DMS153 treated with DMSO at 0.1 percent for 48 hours (cell line): ENCODE data around the gene PLEKHH1.
"Not testable (repeated sequence)": the region's sequence is repeated elsewhere in the genome, so short reads cannot be mapped to it uniquely, and the experiment has no call there.

Source experiments
- DNase-seq: peaks from one replicate; lab custom pipeline; 2025; ENCODE audit not compliant: unreplicated experiment; lab: John Stamatoyannopoulos, UW

PLEKHH1 gene

DNA sequence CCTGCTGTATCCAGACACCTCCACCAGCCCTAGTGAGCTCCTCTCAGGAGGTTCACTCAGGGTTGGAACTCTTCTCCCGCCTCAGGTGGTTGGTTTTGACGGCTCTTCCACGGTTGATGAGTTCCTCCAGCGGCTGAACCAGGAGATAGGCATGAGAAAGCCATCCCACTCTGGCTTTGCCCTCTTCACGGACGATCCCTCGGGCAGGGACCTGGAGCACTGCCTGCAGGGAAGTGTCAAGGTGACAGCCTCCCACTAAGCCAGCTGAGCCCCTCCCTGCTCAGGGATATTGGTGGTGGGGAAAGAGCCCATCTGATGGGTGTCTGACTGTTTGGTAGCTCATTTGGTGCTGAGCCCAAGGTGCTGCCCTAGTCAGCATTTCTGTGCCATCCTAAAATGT, 46.5 kb downstream of the PLEKHH1 start:
- no peak for DNase-seq

DNA sequence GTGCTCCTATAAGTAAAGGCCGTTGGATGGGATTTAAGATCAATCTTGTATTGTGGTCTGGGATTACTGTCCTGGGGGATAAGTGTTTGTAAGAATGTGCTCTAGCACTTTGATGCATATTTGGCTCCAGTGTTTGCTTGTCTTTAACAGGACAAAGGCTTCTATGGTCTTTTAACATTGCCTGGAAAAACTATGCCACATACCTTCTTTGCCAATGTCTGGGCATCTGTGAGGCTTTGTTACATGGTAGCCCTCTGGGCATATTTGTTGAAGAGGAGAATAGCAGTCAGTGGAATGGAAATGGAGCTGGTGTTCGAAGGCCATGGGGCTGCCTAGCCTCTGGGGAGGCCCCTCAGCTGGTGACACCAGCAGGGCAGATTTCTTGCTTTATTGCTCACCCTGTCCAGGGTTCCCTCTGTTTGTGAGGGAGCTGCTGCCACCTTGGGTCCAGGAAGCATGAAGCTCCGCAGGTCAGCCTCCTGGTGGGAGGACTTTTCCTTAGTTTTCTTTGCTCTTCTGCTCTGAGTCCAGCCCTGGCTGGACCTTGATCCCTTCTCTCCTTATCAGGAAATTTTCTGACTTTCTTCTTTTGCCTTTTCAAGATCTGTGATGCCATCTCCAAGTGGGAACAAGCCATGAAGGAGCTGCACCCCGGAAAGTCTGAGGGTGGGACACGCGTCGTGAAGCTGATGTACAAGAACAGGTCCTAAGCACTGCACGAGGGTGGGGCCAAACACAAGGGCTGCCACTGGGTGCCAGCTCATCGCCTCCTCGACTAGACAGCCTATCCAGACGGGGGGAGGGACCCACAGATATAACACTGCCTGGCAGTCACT, 47.5 kb downstream of the PLEKHH1 start:
- no peak for DNase-seq

DNA sequence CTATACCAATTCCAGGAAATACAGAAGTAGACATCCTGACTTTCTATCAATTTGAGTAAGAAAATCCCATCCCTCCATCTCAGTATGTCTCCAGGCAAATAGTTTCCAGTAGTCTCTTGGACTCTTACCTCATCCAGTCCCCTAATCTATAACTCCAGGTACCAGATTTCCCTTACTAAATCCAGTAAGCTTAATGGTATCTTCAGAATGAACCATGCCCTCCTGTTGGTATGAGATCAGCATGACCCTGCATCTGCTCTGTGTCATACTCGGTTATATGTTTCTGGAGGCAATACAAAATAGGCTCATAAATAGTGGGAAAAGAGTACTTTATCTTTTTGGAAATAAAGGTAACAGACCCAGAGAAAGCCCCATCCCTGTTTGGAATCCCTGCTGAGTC, 48.6 kb downstream of the PLEKHH1 start:
- no peak for DNase-seq

DNA sequence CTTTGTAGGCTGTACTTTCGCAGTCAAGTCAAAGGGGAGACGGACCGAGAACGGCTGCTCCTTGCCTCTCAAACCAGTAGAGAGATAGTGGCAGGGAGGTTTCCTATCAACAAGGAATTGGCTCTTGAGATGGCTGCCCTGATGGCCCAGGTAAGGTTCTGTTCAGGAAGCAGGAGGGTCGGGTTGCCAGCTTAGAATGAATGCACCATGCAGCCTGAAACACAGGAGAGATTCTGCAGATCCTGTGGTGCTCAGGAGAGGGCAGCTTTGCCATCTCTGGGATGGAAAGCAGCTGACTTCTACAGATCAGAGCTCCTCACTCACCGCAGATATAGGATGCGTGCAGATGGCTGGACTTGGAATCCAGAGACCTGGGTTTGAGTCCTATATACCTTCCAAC, 49.0 kb downstream of the PLEKHH1 start:
- DNase-seq = no peak

DNA sequence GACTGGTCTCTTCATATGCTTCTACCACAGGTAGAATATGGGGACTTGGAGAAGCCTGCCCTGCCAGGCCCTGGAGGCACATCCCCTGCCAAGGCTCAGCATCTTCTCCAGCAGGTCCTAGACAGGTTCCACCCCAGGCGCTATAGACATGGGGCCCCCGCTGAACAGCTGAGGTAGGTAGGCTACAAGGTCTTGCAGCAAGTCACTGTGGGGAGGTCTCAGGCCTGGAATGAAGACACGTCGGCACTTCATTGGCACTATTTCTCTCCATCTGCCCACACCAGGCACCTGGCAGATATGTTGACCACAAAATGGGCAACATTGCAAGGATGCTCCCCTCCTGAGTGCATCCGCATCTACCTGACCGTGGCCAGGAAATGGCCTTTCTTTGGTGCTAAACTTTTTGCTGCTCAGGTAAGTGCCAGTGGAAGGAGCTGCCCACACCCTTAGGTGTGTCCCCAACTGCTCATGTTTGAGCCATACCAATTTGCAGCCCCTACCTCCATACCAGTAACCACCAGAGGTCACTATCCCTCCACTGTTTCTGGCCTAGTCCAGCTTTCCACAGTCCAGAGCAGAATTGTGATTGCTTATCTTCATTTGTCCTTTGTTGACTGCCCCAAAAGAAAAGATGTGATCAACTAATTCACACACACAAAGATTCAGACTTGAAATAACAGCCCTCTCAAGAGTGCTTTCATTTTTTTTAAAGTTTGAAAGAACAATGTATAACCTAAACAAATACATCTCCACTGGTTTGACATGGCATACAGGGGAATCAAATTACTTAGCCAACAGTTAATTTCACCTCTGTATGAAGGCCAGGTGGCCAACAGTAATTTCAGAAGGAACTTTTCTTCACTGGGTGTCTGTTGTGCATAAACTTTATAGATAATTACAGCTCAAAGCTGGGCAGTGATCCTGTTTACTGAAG, 50.9 kb downstream of the PLEKHH1 start:
- DNase-seq = peak; percentile 26

DNA sequence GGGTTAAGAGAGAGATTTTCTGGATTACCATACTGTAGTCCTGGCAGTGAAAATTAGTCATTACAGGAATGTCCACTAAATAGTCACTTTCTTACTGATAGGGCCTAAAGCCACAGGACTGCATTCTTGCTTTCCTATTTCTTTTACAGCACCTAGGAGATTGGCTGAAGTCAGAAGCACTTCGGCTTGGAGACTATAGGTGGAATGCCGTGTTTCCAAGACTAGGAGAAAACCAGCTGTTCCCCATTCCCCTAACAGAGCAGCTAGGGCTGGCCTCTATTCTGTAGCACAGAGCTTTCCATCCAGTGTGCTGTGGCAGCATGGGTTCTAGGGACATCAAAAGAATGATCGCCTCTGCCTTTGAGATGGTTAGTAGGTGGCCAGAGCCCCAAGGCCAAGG, 51.9 kb downstream of the PLEKHH1 start:
- no peak for DNase-seq

DNA sequence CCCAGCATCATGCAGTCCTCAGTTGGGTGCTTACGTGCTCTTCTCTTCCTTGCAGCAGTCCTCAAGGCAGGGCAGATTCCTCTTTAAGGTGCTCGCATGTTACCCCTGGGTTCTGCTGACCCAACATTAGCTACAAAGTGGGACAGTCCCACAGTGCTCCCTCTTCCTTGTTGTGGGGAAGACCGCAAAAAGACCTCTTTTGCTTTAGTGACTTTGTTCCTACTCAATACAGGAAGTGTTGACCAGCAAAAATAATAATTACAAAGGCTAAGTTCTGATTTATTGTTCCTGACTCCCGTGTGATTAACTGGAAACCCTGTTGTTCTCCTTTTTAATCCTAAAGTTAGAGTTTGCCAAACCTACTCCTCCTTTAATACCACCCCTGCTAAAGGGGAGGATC, 53.3 kb downstream of the PLEKHH1 start:
- no peak for DNase-seq

DNA sequence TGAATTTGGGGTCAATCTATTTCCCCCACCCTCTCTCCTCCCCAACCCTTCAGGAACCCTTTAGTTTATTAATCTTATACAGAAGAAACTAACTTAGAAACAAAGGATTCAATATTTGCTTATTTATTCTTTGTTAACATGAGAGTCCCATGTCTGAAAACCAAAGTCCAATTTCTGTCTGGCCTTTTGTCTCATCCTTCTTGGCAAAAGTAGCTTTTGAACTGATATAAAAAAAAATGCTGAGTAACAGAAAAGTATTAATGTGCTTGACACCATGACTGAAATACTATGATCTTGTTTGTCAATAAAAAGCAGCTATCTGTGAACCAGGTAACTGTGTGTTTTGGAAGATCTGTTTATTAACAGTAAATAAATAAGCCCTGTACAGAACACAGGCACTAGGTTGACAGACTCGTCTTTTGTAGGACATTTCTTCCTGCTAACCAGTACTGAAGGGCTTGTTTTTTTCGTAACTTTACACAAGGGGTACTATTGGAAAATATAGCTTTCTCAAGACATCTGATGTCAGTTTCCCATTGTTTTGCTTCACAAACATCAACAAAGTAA, 56.2 kb downstream of the PLEKHH1 start:
- no peak for DNase-seq

DNA sequence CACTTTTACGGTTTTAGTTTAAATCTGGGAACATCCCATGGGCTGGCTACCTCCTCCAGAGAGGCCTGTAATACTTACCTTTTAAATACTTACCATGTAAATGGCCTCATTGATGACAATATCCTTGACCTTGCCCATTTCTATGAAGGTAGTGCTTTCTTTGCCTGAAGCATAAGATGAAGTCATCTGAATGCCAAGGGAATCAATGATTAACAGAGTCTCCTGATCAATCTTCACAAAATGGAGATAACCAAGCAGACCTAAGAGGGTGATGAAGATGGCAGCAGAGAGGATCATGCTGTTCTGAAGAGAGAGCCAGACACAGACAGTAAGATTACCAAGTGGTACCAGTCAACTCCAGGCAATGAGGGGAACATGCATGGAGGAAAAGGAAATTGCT, 60.6 kb downstream of the PLEKHH1 start:
- DNase-seq = not testable (repeated sequence)

DNA sequence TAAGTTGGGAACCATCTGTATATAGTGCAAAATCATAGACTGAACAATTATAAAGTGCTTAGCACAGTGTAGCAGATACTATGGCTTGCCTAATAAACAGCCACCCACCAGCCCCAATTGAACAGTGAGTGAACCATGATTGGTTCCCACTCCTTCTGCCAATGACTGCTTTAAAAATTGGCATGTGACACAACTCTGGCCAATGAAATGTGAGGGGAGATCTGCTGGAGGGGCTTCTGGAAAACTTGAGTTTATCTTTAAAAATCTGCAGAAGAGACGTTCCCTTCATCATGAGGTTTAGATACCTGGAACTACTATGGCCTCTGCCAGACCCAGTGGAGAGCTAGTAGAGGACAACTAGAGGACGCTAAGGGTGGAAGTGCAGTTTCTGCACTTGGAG, 62.3 kb downstream of the PLEKHH1 start:
- DNase-seq = no peak

DNA sequence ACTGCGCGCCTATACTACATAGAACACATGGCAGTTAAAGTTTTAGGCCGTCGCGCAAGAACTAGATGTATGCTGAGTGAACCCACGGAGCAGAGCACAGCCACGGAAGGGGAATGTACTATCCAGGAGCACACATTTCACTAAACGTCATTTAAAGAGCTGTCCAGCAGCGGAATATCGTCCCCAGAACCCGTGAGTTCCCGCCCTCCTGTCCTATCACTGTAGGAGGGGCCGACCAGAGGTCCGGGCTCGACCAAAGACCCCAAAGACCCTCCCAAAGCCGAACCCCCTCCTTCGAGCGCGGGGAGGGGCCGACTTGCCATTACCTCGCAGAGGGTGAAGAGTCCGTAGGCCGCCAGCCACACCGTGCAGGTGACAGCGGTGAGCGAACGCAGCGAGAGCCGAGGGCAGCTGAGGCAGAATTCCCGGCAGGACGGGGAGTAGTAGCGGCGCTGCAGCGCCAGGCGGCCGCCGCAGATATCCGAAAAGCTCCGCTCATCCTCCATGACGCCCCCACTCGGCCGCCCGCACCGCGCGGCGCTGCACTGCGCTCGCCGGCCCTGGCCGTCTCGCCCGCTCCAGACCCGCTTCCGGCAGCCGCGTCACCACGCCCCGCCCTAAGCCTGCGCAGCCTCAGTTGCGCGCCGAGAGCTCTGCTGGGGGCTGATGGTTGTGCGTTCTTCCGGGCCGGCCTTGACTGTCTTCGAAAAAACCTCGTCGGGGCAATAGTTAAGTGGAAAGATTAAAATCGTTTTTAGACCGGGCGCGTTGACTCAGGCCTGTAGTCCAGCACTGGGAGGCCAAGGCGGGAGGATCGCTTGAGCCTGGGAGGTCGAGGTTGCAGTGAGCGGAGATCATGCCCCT, 66.8 kb downstream of the PLEKHH1 start, which contains the start of gene PIGH:
Gene PIGH, minus strand, starts transcription at position 571 of the 864 bp plus-strand sequence. Its CDS starts 65 bp downstream, at position 506.
- peak; percentile 78 for DNase-seq

DNA sequence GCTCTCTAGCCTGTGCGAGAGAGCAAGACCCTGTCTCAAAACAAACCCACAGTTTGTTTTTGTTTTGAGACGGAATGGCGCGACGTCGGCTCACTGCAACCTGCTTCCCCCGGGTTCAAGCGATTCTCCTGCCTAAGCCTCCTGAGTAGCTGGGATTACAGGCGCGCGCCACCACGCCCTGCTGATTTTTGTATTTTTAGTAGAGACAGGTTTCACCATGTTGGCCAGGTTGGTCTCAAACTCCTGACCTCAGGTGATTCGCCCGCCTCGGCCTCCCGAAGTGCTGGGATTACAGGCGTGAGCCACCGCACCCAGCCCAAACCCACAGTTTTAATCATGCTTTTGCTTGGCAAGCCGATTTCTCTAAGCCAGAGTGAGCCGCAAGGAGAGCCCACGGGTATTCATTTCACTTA, 67.5 kb downstream of the PLEKHH1 start:
- not testable (repeated sequence) for DNase-seq

DNA sequence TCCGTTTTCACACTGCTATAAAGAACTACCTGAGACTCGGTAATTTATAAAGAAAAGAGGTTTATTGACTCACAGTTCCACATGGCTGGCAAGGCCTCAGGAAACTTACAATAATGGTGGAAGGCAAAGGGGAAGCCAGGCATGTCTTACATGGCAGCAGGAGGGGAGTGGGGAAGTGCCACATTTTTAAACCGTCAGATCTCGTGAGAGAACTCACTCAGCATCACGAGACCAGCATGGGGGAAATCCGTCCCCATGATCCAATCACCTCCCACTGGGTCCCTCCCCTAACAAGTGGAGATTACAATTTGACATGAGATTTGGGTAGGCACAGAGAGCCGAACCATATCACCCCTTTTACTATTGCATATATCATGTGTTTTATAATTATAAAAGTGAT, 69.0 kb downstream of the PLEKHH1 start:
- DNase-seq = no peak

DNA sequence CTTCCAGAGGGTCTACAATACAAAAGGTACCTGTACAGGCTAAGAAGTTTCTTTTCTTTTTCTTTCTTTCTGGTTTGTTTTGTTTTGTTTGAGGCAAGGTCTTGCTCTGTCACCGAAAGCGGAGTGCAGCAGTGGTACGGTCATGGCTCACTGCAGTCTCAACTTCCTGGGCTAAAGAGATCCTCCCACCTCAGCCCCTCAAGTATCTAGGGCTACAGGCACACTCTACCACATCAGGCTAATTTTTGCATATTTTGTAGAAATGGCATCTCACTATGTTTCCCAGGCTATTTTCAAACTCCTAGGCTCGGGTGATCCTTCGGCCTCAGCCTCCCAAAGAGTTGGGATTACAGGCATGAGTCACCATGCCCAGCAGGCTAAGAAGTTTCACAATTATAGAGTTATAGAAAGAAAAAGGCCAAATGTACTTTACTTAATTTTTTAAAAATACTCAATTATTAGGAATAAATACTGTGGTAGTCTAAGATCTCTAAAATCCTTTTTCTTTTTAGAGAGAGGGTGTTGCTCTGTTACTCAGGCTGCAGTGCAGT, 70.0 kb downstream of the PLEKHH1 start:
- DNase-seq = no peak

DNA sequence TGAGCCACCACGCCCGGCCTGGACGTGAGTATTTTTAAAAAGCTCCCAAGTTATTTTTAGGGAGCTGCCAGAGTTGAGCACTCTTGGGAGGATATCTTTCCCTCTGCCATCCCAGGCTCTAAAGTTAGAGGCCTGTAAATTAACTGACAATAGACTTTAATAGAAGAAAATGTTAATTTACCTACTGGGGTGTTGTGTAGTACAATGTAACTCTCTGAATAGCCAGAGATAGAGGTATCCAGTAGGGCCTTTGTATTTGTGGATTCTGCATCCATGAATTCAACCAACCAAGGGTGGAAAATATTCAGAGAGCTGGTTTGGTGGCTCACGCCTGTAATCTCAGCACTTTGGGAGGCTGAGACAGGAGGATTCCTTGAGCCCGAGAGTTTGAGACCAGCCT, 74.6 kb downstream of the PLEKHH1 start:
- DNase-seq = no peak

DNA sequence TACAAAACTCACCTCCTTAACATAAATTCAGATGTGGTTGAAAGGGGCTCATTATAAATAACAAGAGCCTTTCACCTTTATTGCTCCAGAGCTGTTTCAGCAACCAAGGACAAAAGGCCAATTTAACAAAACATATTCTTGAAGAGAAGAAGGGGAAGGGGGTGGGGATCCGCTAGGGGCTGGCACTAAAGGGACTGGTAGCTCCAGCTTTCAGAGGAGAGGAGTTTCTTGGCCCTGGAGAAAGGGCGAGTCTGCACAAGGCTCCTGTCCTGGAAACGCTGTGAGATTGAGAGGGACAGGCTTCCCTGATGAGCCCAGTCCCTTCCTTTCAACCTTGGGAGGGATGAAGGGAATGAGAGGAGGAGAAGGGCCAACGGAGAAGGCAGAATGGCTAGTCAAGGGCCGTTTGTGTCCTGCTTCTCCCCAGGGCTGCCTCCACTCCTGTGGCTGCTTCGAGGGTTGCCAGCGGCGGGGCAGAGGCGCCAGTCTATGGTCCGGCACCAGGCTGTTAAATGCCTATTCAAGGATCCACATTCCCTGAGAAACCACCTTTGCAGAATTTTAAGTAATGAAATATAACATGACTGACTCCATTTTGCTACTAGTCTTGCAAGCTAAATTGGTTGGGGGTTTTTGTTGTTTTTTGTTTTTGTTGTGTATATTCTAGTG, 76.7 kb downstream of the PLEKHH1 start:
- no peak for DNase-seq

DNA sequence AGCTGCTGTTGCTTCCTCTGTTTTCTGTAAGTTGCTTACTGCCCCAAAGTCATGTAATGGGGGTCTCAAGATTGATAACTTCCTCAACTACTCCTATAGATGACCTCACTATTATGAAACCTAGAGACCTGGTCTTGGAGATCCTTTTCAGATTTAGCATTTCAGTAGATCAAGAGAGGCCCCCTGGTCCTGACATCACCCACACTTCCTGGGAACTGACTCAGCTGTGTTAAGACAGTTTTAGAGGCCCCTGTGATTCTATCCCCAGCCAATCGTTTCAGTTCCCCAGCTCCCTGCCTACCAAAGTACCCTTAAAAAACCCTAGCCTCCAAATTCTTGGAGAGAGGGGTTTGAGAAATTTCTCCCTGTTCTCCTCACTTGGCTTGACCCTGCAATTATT, 77.4 kb downstream of the PLEKHH1 start:
- DNase-seq = no peak

DNA sequence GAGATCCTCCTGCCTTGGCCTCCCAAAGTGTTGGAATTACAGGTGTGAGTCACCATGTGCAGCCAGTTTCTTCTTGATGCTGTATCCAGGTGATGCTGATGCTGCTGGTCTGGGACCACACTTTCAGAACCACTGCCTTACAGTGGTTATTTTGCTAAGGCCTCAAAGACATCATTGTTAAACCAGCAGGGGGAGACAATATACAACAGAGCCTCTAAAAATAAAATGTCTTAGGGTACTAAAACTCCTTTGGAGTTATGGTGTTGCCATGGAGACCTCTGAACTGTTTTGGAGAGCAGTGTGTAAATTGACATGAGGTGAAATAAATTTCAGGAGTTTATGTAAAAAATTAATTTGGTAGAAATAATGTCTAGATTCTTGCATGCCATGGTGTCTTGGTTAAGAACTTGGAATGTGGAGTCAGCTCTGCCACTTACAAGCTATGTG, 85.5 kb downstream of the PLEKHH1 start:
- peak; percentile 38 for DNase-seq

DNA sequence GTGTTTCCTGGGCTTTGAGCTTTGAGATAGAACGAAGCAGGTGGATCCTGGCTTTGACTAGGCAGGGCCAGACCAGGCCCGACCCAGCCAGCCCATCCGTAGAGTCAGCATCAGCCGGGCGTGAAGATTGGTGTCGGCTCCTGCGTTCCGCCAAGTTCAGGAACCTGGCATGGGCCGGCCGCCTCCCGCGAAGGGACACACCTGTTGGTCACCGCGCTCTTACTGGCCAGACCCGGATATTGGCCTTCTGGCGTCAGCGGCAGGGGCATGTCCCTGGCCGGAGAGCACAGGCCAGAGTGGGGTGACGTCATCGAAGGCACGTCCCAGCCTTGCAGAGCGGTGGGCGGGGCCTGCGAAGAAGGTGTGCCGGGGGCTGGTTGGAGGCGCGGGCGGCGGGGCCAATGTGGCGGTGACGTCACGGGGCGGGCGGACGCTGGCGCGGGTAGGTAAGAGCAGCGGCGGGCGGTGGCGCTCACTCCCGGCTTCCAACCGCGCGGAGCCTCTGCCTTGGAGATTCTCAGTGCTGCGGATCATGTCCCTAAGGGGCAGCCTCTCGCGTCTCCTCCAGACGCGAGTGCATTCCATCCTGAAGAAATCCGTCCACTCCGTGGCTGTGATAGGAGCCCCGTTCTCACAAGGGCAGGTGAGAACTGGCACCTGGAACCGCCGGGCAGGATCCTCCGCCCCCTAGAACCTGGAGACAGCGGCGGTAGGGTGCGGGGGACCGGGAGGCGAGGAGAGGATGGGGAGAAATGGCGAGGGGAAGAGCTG, 86.5 kb downstream of the PLEKHH1 start, which contains the start of gene ARG2:
Gene ARG2, plus strand, starts transcription at position 475 of the 771 bp plus-strand sequence. Its CDS starts 58 bp downstream, at position 533.
- DNase-seq = peak; percentile 91
